ENCODE data around the gene SSR4. TPM values are rescaled to one million over a fixed set of nuclear protein-coding genes. Genes with fewer than 3 reads are reported as not detected.
A peak's percentile ranks its signal among the peaks of the same experiment; 100 is the strongest.

The SSR4 gene
- total RNA-seq, 2 experiments from 2014 or later = 171 to 173 TPM

GRCh38 chrX:153831429-153832150 lies 37.1 kb downstream of the SSR4 start:
- Mint-ChIP-seq H3K9me3 (no peaks in the 10 kb centered on the region), H3K27ac (no peak overlapping the region), H3K4me1 (ENCODE audit: low read depth) (peaks cover 17% of the 10 kb centered on the region), H3K27me3 (no peaks in the 10 kb centered on the region), H3K36me3 (ENCODE audit: low read depth) (no peaks in the 10 kb centered on the region), H3K4me3 (peak overlapping the region; percentile 65)
- ChIA-PET CTCF (no interaction called here), POLR2A (no interaction called here)
- intact Hi-C loops (cut with DNase I, micrococcal nuclease) = no loop called here
- TF ChIP-seq, protein P1, sequence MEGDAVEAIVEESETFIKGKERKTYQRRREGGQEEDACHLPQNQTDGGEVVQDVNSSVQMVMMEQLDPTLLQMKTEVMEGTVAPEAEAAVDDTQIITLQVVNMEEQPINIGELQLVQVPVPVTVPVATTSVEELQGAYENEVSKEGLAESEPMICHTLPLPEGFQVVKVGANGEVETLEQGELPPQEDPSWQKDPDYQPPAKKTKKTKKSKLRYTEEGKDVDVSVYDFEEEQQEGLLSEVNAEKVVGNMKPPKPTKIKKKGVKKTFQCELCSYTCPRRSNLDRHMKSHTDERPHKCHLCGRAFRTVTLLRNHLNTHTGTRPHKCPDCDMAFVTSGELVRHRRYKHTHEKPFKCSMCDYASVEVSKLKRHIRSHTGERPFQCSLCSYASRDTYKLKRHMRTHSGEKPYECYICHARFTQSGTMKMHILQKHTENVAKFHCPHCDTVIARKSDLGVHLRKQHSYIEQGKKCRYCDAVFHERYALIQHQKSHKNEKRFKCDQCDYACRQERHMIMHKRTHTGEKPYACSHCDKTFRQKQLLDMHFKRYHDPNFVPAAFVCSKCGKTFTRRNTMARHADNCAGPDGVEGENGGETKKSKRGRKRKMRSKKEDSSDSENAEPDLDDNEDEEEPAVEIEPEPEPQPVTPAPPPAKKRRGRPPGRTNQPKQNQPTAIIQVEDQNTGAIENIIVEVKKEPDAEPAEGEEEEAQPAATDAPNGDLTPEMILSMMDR (IDR thresholded peaks at IDR 0.05) = no peak
- DNase-seq (no peak), ATAC-seq (ENCODE audit: poor library complexity) (no peak)
- Histone ChIP-seq H3K27ac (ENCODE audit: low read depth in 1 of 2, low read length in 2 of 2) (no peak overlapping the region), H3K4me3 (ENCODE audit: low read length) (no peak overlapping the region), H3K27me3 (ENCODE audit: control insufficient read depth in 1 of 2, insufficient read depth in 2 of 2, low read length in 2 of 2) (no peaks in the 10 kb centered on the region), H3K36me3 (ENCODE audit: insufficient read depth, low read length) (no peaks in the 10 kb centered on the region), H3K9me3 (ENCODE audit: control insufficient read depth in 1 of 2, insufficient read depth in 1 of 2, low read length in 2 of 2) (no peaks in the 10 kb centered on the region), H3K4me1 (ENCODE audit: insufficient read depth, low read length) (peaks cover 23% of the 10 kb centered on the region)

GRCh38 chrX:153832728-153833127 lies 38.3 kb downstream of the SSR4 start:
- TF ChIP-seq, protein P1 (IDR thresholded peaks at IDR 0.05) = no peak
- H3K9me3 ChIP-seq (ENCODE audit: control insufficient read depth in 1 of 2, insufficient read depth in 1 of 2, low read length in 2 of 2) = no peaks in the 10 kb centered on the region
- H3K36me3 ChIP-seq (ENCODE audit: insufficient read depth, low read length) = no peaks in the 10 kb centered on the region
- Mint-ChIP-seq H3K27ac (no peak overlapping the region), H3K4me3 (no peak overlapping the region), H3K9me3 (no peaks in the 10 kb centered on the region), H3K27me3 (no peaks in the 10 kb centered on the region), H3K4me1 (ENCODE audit: low read depth) (peaks cover 5% of the 10 kb centered on the region), H3K36me3 (ENCODE audit: low read depth) (no peaks in the 10 kb centered on the region)
- intact Hi-C loops (cut with DNase I, micrococcal nuclease) = no loop called here
- no peak for DNase-seq
- no peak for ATAC-seq (ENCODE audit: poor library complexity)
- no peak overlapping the region for H3K27ac ChIP-seq (ENCODE audit: low read depth in 1 of 2, low read length in 2 of 2)
- H3K4me1 ChIP-seq (ENCODE audit: insufficient read depth, low read length) = peaks cover 22% of the 10 kb centered on the region
- CTCF ChIA-PET = no interaction called here
- no peaks in the 10 kb centered on the region for H3K27me3 ChIP-seq (ENCODE audit: control insufficient read depth in 1 of 2, insufficient read depth in 2 of 2, low read length in 2 of 2)
- H3K4me3 ChIP-seq (ENCODE audit: low read length) = no peak overlapping the region
- POLR2A ChIA-PET = no interaction called here

DNA sequence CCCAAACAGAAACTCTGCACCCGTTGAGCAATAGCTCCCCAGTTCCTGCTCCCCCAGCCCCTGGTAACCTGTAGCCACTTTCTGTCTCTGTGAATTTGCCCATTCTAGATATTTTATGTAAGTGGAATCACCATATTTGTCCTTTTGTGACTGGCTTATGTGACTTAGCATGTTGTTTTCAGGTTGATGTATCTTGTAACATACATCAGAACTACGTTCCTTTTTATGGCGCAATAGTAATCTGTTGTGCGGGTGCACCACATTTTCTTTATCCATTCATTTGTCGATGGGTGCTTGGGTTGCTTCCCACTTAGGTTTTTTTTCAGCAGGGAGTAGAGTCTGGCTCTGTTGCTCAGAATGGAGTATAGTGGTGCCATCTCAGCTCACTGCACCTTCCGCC lies 42.5 kb downstream of the SSR4 start:
- no peak overlapping the region for H3K27ac ChIP-seq (ENCODE audit: low read depth in 1 of 2, low read length in 2 of 2)
- no peaks in the 10 kb centered on the region for H3K36me3 ChIP-seq (ENCODE audit: insufficient read depth, low read length)
- no peak overlapping the region for H3K4me3 ChIP-seq (ENCODE audit: low read length)
- Mint-ChIP-seq H3K27me3 (no peaks in the 10 kb centered on the region), H3K27ac (no peak overlapping the region), H3K4me3 (no peak overlapping the region), H3K36me3 (ENCODE audit: low read depth) (no peaks in the 10 kb centered on the region), H3K4me1 (ENCODE audit: low read depth) (no peaks in the 10 kb centered on the region), H3K9me3 (no peaks in the 10 kb centered on the region)
- TF ChIP-seq, protein P1 (IDR thresholded peaks at IDR 0.05) = no peak
- H3K9me3 ChIP-seq (ENCODE audit: control insufficient read depth in 1 of 2, insufficient read depth in 1 of 2, low read length in 2 of 2) = no peaks in the 10 kb centered on the region
- intact Hi-C loops (cut with DNase I, micrococcal nuclease) = no loop called here
- POLR2A ChIA-PET = no interaction called here
- DNase-seq (no peak), ATAC-seq (ENCODE audit: poor library complexity) (no peak)
- H3K27me3 ChIP-seq (ENCODE audit: control insufficient read depth in 1 of 2, insufficient read depth in 2 of 2, low read length in 2 of 2) = no peaks in the 10 kb centered on the region
- no peaks in the 10 kb centered on the region for H3K4me1 ChIP-seq (ENCODE audit: insufficient read depth, low read length)
- CTCF ChIA-PET = no interaction called here
